NCI-H2227 (cell line): Measurements from ENCODE around the gene OR4E2.
"Not testable (repeated sequence)": the region's sequence is repeated elsewhere in the genome, so short reads cannot be mapped to it uniquely, and the experiment has no call there.

Experiments used
- DNase-seq: peaks from one replicate; lab custom pipeline; 2025; ENCODE audit not compliant: unreplicated experiment; lab: John Stamatoyannopoulos, UW

OR4E2 gene

DNA sequence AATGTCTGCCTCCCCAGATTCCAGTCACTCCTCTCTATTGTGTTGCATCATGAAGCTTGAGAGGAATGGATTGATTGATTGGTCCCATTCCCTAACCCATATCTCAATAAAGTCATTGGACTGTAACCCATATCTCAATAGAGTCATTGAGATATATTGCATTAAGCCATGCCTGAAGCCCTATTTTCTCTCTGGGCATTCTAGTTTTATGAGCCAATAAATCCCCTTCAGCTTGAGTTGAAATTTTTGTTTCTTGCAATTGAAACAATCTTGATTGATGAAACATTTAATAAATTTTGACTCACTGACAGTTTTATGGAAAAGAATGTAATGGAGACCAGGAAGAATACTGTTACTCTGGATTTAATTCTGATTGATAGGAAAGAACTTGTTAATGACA, 40.8 kb downstream of the OR4E2 start:
- no peak for DNase-seq

DNA sequence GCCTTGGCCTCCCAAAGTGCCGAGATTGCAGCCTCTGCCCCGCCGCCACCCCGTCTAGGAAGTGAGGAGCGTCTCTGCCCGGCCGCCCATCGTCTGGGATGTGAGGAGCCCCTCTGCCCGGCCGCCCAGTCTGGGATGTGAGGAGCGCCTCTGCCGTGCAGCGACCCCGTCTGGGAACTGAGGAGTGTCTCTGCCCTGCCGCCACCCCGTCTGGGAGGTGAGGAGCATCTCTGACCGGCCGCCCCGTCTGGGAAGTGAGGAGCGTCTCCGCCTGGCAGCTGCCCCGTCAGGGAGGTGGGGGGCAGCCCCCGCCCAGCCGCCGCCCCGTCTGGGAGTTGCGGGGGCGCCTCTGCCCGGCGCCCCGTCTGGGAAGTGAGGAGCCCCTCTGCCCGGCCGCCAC, 44.0 kb downstream of the OR4E2 start:
- not testable (repeated sequence) for DNase-seq

DNA sequence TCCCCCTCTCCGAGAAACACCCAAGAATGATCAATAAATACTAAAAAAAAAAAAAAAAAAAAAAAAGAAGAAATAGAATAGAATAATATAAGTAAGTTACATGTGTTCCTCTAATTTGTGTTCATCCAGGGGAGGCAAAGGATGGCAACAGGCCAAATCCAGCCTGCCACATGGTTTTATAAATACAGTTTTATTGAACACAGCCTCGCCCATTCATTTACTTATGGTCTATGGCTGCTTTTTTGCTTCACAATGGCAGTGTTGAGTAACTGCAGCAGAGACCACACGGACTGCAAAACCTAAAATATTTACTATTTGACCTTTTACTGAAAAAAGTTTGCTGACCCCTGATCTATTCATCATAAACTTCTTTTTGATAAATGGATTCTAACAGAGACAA, 44.9 kb downstream of the OR4E2 start:
- DNase-seq, result not testable (repeated sequence)

DNA sequence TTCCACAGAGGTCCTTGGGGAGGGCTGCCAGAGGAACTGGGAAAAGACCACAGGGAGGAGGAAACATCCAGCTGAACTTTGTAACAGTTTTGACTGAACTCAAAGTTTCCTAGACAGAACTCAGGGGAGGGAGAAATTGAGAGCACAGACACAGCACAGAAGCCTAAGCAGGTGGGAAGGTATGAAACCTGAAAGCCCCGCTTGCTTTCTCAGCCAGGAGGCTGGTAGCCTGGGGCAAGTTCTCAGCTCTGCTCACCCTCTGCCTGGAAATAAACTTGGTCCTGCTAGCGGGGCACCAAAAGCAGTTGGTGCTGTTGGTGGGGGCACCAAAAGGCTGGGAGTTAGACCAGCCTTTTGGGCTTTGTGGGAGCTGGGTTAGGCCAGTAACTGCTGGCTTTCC, 45.9 kb downstream of the OR4E2 start:
- no peak for DNase-seq

DNA sequence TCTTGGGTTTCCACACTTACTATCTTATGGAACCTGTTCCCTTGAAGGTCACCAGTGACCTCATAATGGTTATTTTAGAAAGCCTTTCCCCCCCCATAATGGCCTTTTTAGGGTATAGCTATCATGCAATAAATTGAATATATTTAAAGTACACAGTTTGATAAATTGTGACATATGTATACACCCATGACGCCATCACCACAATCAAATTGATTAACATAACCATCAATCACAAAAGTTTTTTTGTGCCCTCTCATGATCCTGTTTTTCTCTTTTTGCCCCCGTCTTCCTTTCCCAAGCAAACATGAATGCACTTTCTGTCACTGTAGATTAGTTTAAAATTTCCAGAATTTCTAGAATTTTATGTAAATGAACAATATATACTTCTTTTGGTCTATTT, 48.7 kb downstream of the OR4E2 start:
- DNase-seq, result no peak

DNA sequence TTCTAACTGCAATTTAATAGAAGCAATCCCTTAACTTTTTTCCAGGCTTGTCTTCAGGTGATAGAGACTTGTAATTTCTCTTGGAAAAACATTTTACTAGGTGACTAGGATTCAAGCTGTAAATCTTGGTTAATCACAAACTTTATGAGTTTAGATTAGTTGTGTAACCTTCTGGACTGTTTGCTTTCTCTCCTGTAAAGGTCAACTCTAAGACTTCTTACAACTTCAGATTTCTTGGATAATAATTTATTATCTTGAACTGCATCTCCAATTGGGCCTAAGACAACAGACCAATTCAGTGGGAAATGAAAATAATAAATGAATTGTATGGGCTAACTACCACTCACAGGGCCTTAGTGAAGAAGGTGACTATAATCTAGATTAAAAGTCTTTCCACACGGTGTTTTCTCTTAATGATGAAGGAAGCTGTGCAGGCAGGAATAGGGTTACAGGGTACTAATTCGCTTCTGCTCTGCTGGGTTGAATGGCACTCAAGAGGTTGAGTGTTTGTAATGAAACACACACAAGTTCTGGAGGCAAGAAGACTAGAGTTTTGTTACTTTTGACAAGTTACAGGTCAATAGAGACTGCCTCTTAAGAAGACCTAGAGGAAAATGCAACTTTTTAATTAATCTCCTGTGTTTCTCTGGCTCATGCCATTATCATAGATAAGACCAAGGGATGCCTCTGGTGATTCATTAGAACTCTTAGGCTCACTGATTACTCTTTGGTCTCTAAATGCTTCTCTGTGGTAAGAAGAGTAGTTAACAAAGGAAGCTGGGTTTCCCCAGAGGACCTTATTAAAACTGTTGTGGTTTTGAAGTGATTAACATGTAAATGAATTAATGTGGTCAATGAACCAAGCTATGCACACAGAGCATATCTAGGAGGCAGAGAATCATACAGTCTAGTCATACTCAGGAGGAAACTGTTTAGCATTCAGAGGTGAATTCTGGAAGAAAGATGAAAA, 50.0 kb downstream of the OR4E2 start:
- no peak for DNase-seq

DNA sequence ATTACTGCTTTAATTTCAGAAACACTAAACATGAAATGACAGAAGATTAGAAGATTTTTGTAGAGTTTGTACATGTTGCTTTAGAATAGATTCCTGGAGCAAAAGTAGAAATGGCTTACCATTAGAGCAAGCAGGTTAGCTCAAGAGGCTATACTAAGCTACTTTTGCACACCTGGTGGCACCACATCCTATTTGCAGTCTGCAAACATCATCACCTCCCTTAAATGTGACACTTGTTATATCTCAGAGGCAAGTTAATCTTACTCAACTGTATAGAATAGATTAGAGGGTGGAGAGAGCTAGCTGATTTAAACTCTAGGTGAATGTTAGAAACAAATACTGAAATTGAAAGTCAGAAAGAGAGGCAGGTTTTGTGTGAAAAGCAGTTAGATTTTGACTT, 50.7 kb downstream of the OR4E2 start:
- DNase-seq, result no peak

DNA sequence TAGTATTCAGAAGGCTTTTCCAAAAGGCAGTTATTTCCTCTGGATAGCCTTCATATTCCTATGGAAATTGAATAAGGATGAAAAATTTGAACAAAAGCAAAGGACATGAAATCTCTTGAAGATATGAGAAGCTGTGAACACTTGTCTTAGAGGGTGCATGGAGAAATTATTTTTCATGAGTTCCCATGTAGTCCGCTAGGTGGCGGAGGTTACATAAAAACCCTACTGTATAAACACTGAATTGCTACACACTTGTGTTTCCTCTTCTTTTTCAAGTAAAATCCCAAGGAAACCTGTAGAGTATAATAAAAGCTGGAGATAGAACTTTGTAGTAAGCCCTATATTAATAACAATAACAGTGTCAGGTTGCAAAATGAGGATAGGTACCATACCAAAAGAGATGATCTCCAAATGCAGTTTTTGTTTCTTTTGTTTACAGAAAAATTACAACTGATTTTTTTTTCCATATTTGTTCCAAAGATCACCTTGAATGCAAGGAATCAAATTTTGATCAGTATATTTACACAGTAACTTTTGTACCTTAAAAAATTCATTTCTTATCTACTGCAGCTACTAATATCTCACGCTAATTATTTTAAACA, 57.8 kb downstream of the OR4E2 start:
- DNase-seq, result peak; percentile 32

DNA sequence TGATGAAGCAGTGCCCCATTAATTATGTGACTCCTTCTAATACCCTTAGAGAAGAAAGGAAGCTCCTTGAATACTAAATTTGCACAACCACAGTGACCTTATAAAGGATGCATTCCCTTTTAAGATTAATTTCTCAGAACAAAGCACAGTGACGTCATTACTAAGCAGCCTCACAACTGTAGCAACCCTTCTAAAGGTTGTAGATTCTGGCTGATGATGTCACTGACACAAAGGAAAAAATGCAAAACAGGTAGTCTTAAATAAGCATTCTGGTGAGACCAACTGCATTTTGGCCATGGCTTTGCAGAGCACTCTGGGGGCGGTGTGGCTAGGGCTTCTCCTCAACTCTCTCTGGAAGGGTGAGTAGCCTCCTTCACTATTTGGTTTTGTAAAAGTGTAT, 58.4 kb downstream of the OR4E2 start:
- no peak for DNase-seq

DNA sequence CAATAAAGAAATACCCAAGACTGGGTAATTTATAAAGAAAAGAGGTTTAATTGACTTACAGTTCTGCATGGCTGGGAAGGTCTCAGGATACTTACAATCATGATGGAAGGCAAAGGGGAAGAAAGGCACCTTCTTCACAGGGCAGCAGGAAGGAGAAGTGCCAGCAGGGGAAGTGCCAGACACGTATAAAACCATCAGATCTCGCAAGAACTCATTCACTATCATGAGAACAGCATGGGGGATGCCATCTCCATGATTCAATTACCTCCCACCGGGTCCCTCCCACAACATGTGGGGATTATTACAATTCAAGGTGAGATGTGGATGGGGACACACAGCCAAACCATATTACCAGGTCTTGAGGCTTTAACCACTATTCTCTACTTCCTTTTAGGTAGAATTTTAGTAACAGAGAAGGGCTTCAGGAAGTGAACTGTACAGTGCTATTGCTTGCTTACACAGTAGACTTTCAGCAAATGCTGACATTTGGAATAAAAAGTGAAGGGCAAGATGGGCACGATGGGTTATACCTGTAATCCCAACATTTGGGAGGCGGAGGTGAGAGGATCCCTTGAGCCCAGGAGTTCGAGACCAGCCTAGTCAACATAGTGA, 60.8 kb downstream of the OR4E2 start:
- DNase-seq, result no peak
